GM12878 (cell line): ENCODE measurements around the gene LRP1B. TPM values are rescaled to one million over a fixed set of nuclear protein-coding genes. Genes with fewer than 3 reads are reported as not detected.
"Not testable (repeated sequence)": the region's sequence is repeated elsewhere in the genome, so short reads cannot be mapped to it uniquely, and the experiment has no call there.

Experiments
- ATAC-seq: fragments of 200-7000 bp; cut with Tn5 transposase; 3 replicates; pipeline ENCODE4 v1.9.1; 2020; ENCODE audit warnings: mild to moderate bottlenecking, moderate library complexity
- BruUV-seq: library from RNA; stranded (reverse); fragments of 400-500 nt; replicated peaks from 2 replicates; lab custom pipeline; 2021; lab: Mats Ljungman, UMichigan
- CTCF ChIA-PET: fragments of 300-600 bp; sonication (Branson Sonifier 250); formaldehyde crosslinking; extraction: SDS; loops from one replicate; lab custom pipeline; 2021; ENCODE audit warnings: inconsistent platforms; lab: Yijun Ruan, JAX
- POLR2A ChIA-PET: fragments of 350-600 bp; formaldehyde crosslinking; extraction: SDS; loops from one replicate; lab custom pipeline; 2021; ENCODE audit warnings: inconsistent platforms; lab: Charles Lee
- RAD21 ChIA-PET: fragments of 300-600 bp; sonication (Branson Sonifier 250); formaldehyde crosslinking; loops from one replicate; lab custom pipeline; 2023; ENCODE audit warnings: antibody characterized with exemption; ENCODE audit not compliant: unreplicated experiment; lab: Charles Lee
- SMC1A ChIA-PET: fragments of 300-600 bp; sonication (Branson Sonifier 250); formaldehyde crosslinking; loops from one replicate; lab custom pipeline; 2023; ENCODE audit not compliant: unreplicated experiment, uncharacterized antibody; lab: Charles Lee
- DNase-seq: peaks from one replicate; pipeline ENCODE4 v3.0.0-alpha.2; 2011; ENCODE audit warnings: low read depth, low spot score
- FAIRE-seq: peaks from 3 replicates; lab custom pipeline; 2011; peaks lifted over from hg19 to GRCh38; lab: Jason Lieb, UNC
- H2AFZ ChIP-seq: 2 replicates; pipeline ENCODE4 v1.6.0; 2011; ENCODE audit warnings: low read depth, low read length, control low read depth; ENCODE audit not compliant: control insufficient read depth
- H3K27ac ChIP-seq: 2 replicates; pipeline ENCODE4 v1.5.1; 2011; ENCODE audit warnings: control low read depth; ENCODE audit not compliant: control insufficient read depth, insufficient read depth
- H3K27me3 ChIP-seq, 2 experiments: replicated peaks in 1 of 2; 2 replicates each; pipeline versions ENCODE4 v1.6.0 to v1.6.1; 2011; ENCODE audit warnings: low read length in 1 of 2; ENCODE audit not compliant: control insufficient read depth in 2 of 2, insufficient read depth in 2 of 2
- H3K36me3 ChIP-seq, 2 experiments: 2 replicates each; pipeline ENCODE4 v1.5.1; 2011; ENCODE audit warnings: low read length in 1 of 2; ENCODE audit not compliant: control insufficient read depth in 2 of 2, insufficient read depth in 2 of 2
- H3K4me1 ChIP-seq: 2 replicates; pipeline ENCODE4 v1.6.1; 2011; ENCODE audit warnings: mild to moderate bottlenecking, low read length, moderate library complexity, mixed read lengths; ENCODE audit not compliant: control insufficient read depth, insufficient read depth
- H3K4me2 ChIP-seq: 2 replicates; pipeline ENCODE4 v1.6.0; 2011; ENCODE audit warnings: control low read depth; ENCODE audit not compliant: control insufficient read depth, insufficient read depth
- H3K4me3 ChIP-seq: fragments of 200-600 bp; sonication (generic); 2 replicates; pipeline ENCODE4 v1.5.1; 2016
- H3K79me2 ChIP-seq: 2 replicates; pipeline ENCODE4 v1.6.0; 2011; ENCODE audit warnings: low read length; ENCODE audit not compliant: control insufficient read depth, insufficient read depth
- H3K9ac ChIP-seq: 2 replicates; pipeline ENCODE4 v1.8.0; 2011; ENCODE audit warnings: low read length, control low read depth, mixed read lengths; ENCODE audit not compliant: control insufficient read depth, insufficient read depth
- H3K9me3 ChIP-seq: replicated peaks from 3 replicates; pipeline ENCODE4 v1.5.1; 2011; ENCODE audit warnings: mild to moderate bottlenecking, low read length; ENCODE audit not compliant: control insufficient read depth, insufficient read depth
- H4K20me1 ChIP-seq: 2 replicates; pipeline ENCODE4 v1.6.0; 2011; ENCODE audit not compliant: control insufficient read depth, insufficient read depth
- CHD1 ChIP-seq: IDR thresholded peaks from 2 replicates; pipeline ENCODE4 v1.6.1; 2012; ENCODE audit warnings: low read depth, low read length, improper control_type of control experiment
- MTA2 ChIP-seq: fragments of 450-650 bp; IDR thresholded peaks from 2 replicates; pipeline ENCODE4 v1.6.1; 2016; ENCODE audit warnings: low read depth, mild to moderate bottlenecking, moderate library complexity
- PAX5 ChIP-seq: IDR thresholded peaks from 2 replicates; pipeline ENCODE4 v1.6.1; 2011; ENCODE audit warnings: low read depth, low read length, borderline replicate concordance
- POU2F2 ChIP-seq: IDR thresholded peaks from 3 replicates; pipeline ENCODE4 v1.6.1; 2011; ENCODE audit warnings: low read depth, mild to moderate bottlenecking, low read length, borderline replicate concordance
- RB1 ChIP-seq: fragments of 450-650 bp; formaldehyde crosslinking; IDR thresholded peaks from 2 replicates; pipeline ENCODE4 v1.6.1; 2017; ENCODE audit warnings: mild to moderate bottlenecking, borderline replicate concordance
- RUNX3 ChIP-seq: IDR thresholded peaks from 2 replicates; pipeline ENCODE4 v1.6.1; 2012; ENCODE audit warnings: low read length, inconsistent platforms
- SREBF2 ChIP-seq: IDR thresholded peaks from 2 replicates; pipeline ENCODE4 v1.6.1; 2012; ENCODE audit warnings: mild to moderate bottlenecking, low read length
- YBX1 ChIP-seq: fragments of 450-650 bp; IDR thresholded peaks from 2 replicates; pipeline ENCODE4 v1.6.1; 2016; ENCODE audit warnings: antibody characterized with exemption
- ZNF217 ChIP-seq: fragments of 450-650 bp; IDR thresholded peaks from 2 replicates; pipeline ENCODE4 v1.6.1; 2017; ENCODE audit warnings: antibody characterized with exemption, mild to moderate bottlenecking
- ZNF274 ChIP-seq: IDR thresholded peaks from one replicate; pipeline ENCODE4 v1.8.0; 2011; ENCODE audit not compliant: insufficient read length, insufficient read depth
- ZZZ3 ChIP-seq: IDR thresholded peaks from 2 replicates; pipeline ENCODE4 v1.6.1; 2011; ENCODE audit warnings: low read depth; ENCODE audit not compliant: control insufficient read depth, insufficient read length
- WGBS: methylation state at CpG from one replicate; pipeline ENCODE4 v1.1.6; 2016; ENCODE audit warnings: low lambda C conversion rate; ENCODE audit not compliant: insufficient replicate concordance, insufficient coverage; ENCODE audit errors: missing lambda C conversion rate; 5-methylcytosine and 5-hydroxymethylcytosine counted together
- in situ Hi-C: fragments of 300-500 bp; cut with MboI; formaldehyde crosslinking; loops from 9 replicates; pipeline ENCODE4 v1.14.3; 2018; ENCODE audit warnings: mixed read lengths
- intact Hi-C: fragments of 100-400 bp; cut with micrococcal nuclease; formaldehyde crosslinking; loops from one replicate; pipeline ENCODE4 v1.14.2; 2022; ENCODE audit not compliant: unreplicated experiment
- polyA plus RNA-seq, 11 experiments: library from polyadenylated mRNA; depleted of rRNA in 4 of 11; unstranded in 6 of 11; stranded (reverse) in 5 of 11; fragments of >200 nt; fragmentation: Nextera tagmentation in 4 of 11; fragmentation: Illumina TruSeq in 1 of 11; extraction: Ambion mirVana in 4 of 11; extraction: Trizol in 1 of 11; gene quantifications; 1 replicate in 1 of 11; 2 replicates in 10 of 11; pipeline versions ENCODE4 v1.2.1 to v1.2.3, GENCODE V29; 2011 to 2016; ENCODE audit warnings: inconsistent platforms in 2 of 11, missing spikeins in 2 of 11, low read depth in 1 of 11
- total RNA-seq, 4 experiments: library from RNA; depleted of rRNA in 3 of 4; stranded (reverse); fragments of >200 nt in 3 of 4; fragmentation: Illumina TruSeq in 1 of 4; extraction: Trizol in 1 of 4; gene quantifications; 2 replicates each; pipeline versions ENCODE4 v1.2.1 to v1.2.3, GENCODE V29; 2013 to 2021
- TF ChIP-seq, protein P1 (sequence below): fragments of 450-650 bp; IDR thresholded peaks from 2 replicates; pipeline ENCODE4 v1.6.1; 2017; ENCODE audit warnings: low read depth, mild to moderate bottlenecking, moderate library complexity
- TF ChIP-seq, protein P2 (sequence below): fragments of 450-650 bp; IDR thresholded peaks from 2 replicates; pipeline ENCODE4 v1.6.1; 2017; ENCODE audit warnings: mild to moderate bottlenecking

LRP1B gene
- total and polyA plus RNA-seq, 10 of the 15 experiments (the other 5 are each of a cell fraction or from before 2014, with no cell fraction given) = under 0.01 to 0.06 (median 0.03) TPM; not detected in 5

- TF ChIP-seq POU2F2 (no peak), ZZZ3 (no peak), RB1 (no peak), ZNF217 (no peak)
Observed at GRCh38 chr2:140975237-140975636, 1155.6 kb downstream of the LRP1B start (continued).

GRCh38 chr2:140972724-140973123 is 1158.1 kb downstream of the LRP1B start:
- Histone ChIP-seq H3K27ac (no peak overlapping the region), H4K20me1 (no peaks in the 10 kb centered on the region), H3K4me2 (no peak overlapping the region), H3K79me2 (no peaks in the 10 kb centered on the region), H3K27me3 (no peaks in the 10 kb centered on the region), H3K4me1 (no peaks in the 10 kb centered on the region), H2AFZ (no peak overlapping the region), H3K9ac (no peak overlapping the region), H3K9me3 (no peaks in the 10 kb centered on the region), H3K36me3 (no peaks in the 10 kb centered on the region), H3K4me3 (no peak overlapping the region)
- SMC1A ChIA-PET = no interaction called here
- no TSS peak for BruUV-seq
- in situ Hi-C loops = no loop called here
- 0% methylated on average over 1 of the region's 1 CpG for WGBS
- RAD21 ChIA-PET = no interaction called here
- FAIRE-seq (no peak), DNase-seq (no peak), ATAC-seq (no peak)
- POLR2A ChIA-PET = no interaction called here
- no peak for TF ChIP-seq MTA2
- TF ChIP-seq ZNF274 = no peak
- no peak for TF ChIP-seq PAX5
- TF ChIP-seq RUNX3 = no peak
- TF ChIP-seq, protein P1, sequence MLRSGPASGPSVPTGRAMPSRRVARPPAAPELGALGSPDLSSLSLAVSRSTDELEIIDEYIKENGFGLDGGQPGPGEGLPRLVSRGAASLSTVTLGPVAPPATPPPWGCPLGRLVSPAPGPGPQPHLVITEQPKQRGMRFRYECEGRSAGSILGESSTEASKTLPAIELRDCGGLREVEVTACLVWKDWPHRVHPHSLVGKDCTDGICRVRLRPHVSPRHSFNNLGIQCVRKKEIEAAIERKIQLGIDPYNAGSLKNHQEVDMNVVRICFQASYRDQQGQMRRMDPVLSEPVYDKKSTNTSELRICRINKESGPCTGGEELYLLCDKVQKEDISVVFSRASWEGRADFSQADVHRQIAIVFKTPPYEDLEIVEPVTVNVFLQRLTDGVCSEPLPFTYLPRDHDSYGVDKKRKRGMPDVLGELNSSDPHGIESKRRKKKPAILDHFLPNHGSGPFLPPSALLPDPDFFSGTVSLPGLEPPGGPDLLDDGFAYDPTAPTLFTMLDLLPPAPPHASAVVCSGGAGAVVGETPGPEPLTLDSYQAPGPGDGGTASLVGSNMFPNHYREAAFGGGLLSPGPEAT = no peak
- no peak for TF ChIP-seq CHD1
- TF ChIP-seq SREBF2 = no peak
- TF ChIP-seq ZZZ3 = no peak
- TF ChIP-seq, protein P2, sequence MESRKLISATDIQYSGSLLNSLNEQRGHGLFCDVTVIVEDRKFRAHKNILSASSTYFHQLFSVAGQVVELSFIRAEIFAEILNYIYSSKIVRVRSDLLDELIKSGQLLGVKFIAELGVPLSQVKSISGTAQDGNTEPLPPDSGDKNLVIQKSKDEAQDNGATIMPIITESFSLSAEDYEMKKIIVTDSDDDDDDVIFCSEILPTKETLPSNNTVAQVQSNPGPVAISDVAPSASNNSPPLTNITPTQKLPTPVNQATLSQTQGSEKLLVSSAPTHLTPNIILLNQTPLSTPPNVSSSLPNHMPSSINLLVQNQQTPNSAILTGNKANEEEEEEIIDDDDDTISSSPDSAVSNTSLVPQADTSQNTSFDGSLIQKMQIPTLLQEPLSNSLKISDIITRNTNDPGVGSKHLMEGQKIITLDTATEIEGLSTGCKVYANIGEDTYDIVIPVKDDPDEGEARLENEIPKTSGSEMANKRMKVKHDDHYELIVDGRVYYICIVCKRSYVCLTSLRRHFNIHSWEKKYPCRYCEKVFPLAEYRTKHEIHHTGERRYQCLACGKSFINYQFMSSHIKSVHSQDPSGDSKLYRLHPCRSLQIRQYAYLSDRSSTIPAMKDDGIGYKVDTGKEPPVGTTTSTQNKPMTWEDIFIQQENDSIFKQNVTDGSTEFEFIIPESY = no peak
- no peak for TF ChIP-seq YBX1
- CTCF ChIA-PET = interaction anchor here (0.6 kb wide), 1 partner anchor 93 kb away, joined by 4 read pairs; no protein-coding TSS in a partner anchor
- intact Hi-C loops = no loop called here

- H3K79me2 ChIP-seq, BruUV-seq, H3K9me3 ChIP-seq, DNase-seq, SMC1A ChIA-PET, H3K4me1 ChIP-seq, H3K4me3 ChIP-seq, POLR2A ChIA-PET, RAD21 ChIA-PET, H4K20me1 ChIP-seq, H3K4me2 ChIP-seq, H3K27me3 ChIP-seq, in situ Hi-C loops, H3K36me3 ChIP-seq, FAIRE-seq, ATAC-seq, H3K9ac ChIP-seq, H3K27ac ChIP-seq, intact Hi-C loops, H2AFZ ChIP-seq: not testable (repeated sequence)
- 83% methylated on average over 2 of the region's 11 CpGs for WGBS
- CTCF ChIA-PET = interaction anchor here (1.8 kb wide), 1 partner anchor 22 kb away, joined by 5 read pairs; no protein-coding TSS in a partner anchor
Observed at GRCh38 chr2:140964324-140964723, 1166.5 kb downstream of the LRP1B start.
